HG02798 (cell line): ENCODE measurements around the gene C10orf90.

Source experiments
- ATAC-seq: cut with Tn5 transposase; IDR thresholded peaks from one replicate; pipeline ENCODE4 v1.9.1; 2021; ENCODE audit warnings: mild to moderate bottlenecking; ENCODE audit not compliant: unreplicated experiment, poor library complexity

The C10orf90 gene

DNA sequence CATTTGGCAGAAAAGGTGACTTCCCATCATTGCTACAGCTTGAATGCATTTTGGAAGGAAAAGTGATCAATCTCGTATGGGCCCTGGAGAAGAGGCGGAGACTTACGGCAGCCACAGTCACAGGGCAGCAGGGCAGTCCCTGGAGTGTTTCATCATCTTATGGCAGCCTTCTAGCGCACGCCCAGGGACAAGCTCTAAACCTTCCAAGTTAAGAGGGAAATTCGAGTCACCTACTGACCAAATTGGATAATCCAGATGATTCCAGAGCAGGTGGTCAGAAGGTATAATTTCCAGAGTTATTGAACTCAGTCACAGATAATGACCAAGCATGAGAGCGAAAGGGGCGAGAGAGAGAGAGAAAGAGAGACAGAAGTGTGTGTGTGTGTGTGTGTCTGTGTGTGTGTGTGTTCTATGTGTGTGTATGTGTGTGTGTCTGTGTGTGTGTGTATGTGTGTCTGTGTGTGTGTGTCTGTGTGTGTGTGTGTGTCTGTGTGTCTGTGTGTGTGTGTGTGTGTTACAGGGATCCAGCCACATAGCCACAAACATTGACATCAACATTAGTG lies 158.5 kb downstream of the C10orf90 start:
- ATAC-seq, result no peak

GRCh38 chr10:126509182-126509581 lies 161.3 kb downstream of the C10orf90 start:
- ATAC-seq, result no peak

- ATAC-seq, result no peak
Measured at GRCh38 chr10:126508535-126509040, 161.9 kb downstream of the C10orf90 start.

- ATAC-seq, result no peak
Measured at GRCh38 chr10:126504761-126505112, 165.8 kb downstream of the C10orf90 start.

DNA sequence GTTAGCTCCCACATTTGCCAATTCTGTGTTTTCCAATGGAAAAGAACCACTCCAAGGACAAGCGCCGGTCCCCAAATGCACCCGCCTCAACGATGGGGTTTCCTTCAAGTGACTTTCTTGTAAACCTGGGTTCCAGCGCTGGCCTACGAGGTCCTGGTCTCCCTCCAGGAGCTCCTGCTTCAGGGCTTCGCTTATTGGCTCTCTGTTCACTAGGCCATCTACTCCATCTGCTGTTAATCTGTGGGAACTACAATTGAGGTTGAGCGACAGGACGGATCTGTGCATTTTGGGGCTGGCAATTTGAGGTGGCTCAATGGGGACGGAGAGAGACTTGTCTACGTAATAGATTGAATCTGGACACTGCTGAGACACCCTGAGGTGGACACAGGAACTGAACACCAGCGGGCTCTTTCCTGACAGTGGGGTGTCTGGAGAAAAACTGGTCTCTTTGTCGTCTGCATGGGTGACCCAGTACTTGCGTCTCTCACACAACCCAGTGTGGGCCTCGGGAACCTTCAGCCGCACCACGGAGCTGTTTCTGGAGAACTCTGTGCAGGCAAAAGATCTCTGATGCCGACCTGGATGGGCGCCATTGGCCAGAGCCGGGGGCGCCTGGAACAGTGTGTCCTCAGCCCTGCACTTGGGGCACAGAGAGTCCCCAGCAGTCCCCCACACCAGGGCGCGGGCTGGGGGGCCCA lies 166.3 kb downstream of the C10orf90 start:
- no peak for ATAC-seq

- no peak for ATAC-seq
Measured at GRCh38 chr10:126503392-126504062, 167.0 kb downstream of the C10orf90 start.

DNA sequence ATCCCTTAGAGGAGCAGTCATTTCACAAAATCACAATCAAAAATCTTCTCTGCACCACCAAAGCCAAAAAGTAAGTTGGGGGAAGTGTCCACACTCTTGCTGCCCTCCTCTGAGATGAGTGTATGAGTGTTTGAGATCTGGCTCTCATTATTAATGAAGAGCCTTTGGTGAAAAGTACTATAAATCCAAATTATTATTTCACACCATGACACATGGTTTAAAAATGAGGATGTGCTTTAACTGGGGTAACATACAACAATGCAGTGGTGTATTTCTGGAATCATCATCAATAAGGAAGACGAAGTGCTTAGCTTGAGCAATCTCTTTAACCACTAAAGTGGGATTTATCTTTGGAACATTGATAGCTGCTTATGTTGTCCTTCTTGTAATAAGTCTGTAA lies 168.1 kb downstream of the C10orf90 start:
- ATAC-seq, result no peak

GRCh38 chr10:126501828-126502227 lies 168.7 kb downstream of the C10orf90 start:
- no peak for ATAC-seq

DNA sequence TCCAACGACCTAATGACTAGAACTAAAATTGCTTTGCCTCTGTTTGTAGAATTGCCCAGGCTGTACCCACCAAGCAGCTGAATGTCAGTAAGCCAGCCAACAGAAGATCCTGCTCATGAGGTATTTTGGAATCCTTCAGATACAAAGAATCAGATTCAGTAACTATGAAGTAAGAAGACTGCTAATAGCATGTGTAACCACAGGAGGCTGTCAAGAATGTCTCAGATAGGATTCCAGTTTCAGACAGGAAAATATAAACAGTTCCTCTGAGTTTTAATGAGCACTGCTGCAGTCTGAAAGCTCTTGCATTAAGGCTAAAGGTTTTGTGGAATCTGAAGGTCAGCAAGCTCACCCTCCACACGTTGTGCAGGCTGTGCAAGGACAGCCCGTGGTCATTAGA lies 169.6 kb downstream of the C10orf90 start:
- ATAC-seq, result no peak

GRCh38 chr10:126500185-126500584 lies 170.3 kb downstream of the C10orf90 start:
- no peak for ATAC-seq

GRCh38 chr10:126499744-126500143 lies 170.7 kb downstream of the C10orf90 start:
- ATAC-seq, result no peak

- no peak for ATAC-seq
Measured at GRCh38 chr10:126497672-126498071, 172.8 kb downstream of the C10orf90 start.

DNA sequence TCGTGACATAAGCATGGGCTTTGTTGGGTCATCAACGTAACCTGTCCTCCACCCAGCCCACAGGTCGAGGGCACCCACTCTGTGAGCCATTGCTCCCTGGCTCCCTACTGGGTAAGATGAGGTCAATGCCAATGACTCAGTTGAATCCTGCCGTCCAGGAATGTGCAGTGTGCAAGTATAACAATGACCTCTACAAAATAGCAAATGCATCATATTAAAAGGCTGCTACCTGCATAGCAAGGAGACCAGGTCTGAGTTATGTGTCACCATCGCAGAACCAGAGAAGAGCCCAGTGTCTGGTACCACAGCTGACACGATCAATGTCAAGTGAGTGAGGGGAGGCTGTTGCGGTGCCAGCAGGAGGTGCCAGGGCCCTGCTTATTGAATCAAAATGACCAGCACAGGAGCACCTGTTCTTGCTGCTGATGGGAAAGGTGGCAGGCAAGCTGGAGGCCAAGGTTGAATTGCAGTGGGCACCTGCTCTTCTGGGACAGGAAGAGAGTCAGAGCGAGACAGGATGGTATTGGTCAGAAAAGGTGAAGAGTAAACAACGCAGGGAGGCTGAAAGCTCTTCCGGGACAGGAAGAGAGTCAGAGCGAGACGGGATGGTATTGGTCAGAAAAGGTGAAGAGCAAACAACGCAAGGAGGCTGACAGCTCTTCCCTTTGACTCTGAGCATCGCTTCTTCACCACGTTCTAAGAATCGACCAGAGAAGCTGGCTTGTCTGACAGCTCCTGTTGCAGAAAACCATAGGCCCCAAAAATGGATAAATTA lies 173.5 kb downstream of the C10orf90 start:
- no peak for ATAC-seq

- no peak for ATAC-seq
Measured at GRCh38 chr10:126491476-126491875, 179.0 kb downstream of the C10orf90 start.

- no peak for ATAC-seq
Measured at GRCh38 chr10:126481181-126481580, 189.3 kb downstream of the C10orf90 start.

- no peak for ATAC-seq
Measured at GRCh38 chr10:126480648-126481047, 189.8 kb downstream of the C10orf90 start.

- ATAC-seq, result no peak
Measured at GRCh38 chr10:126479280-126479895, 191.1 kb downstream of the C10orf90 start.

- ATAC-seq, result no peak
Measured at GRCh38 chr10:126478546-126478945, 191.9 kb downstream of the C10orf90 start.

GRCh38 chr10:126476246-126476645 lies 194.2 kb downstream of the C10orf90 start:
- ATAC-seq, result no peak

DNA sequence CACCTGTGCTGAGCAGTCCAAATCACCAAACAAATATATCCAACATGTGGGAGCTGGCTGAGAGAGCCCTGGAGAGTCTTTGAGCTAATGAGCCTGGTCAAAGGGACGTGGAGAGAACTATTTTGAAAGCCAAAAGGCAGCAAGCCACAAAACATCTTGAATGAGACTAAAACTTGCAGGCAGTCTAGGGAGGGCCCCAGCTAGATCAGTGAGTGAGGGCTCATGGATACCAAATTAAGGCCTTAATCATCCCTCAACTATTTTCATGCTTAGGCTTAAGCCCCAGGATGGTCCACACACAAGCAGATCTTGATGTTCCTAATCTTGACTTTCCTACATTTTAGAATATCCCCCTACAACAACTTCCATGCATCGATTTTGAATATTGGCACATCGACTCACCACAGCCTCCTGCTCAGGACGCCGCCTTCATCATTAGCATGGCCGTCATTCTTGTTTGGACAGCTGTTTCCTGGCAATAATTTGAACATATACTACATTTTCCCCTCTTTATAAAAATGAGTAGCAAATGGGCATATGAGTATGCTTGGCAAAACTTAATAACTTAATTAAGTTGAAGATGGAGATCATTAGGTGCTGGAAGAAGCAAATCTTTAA lies 195.3 kb downstream of the C10orf90 start:
- ATAC-seq, result no peak
